Activated T-cell treated with anti-CD3 and anti-CD28 coated beads, Interleukin-2, amount 50 U/mL, for 72 hours (primary cell): ENCODE measurements around the gene GPSM1. TPM values are rescaled to one million over a fixed set of nuclear protein-coding genes. Genes with fewer than 3 reads are reported as not detected.

Experiments used
- ATAC-seq, 2 donors: fragments of 150-1000 bp; cut with Tn5 transposase; replicated peaks in 1 of 2; 2 replicates each; pipeline ENCODE4 v1.10.0; 2021; ENCODE audit warnings: moderate library complexity in 2 of 2, mild to moderate bottlenecking in 1 of 2
- DNase-seq, 2 donors: peaks; one replicate each; pipeline ENCODE4 v3.0.0; 2021 to 2022; ENCODE audit warnings: mixed read lengths in 1 of 2
- H3K27ac Mint-ChIP-seq: one replicate; pipeline ENCODE4 v1.8.0; 2022; ENCODE audit warnings: mild to moderate bottlenecking, moderate library complexity, mixed read lengths
- H3K27me3 Mint-ChIP-seq: one replicate; pipeline ENCODE4 v1.8.0; 2022; ENCODE audit warnings: low read depth, mixed read lengths
- H3K36me3 Mint-ChIP-seq, 2 donors: one replicate each; pipeline ENCODE4 v1.8.0; 2022; ENCODE audit warnings: mixed read lengths in 2 of 2, mild to moderate bottlenecking in 1 of 2; ENCODE audit not compliant: insufficient read depth in 2 of 2
- H3K4me1 Mint-ChIP-seq: one replicate; pipeline ENCODE4 v1.8.0; 2022; ENCODE audit warnings: low read depth, mixed read lengths
- H3K4me3 Mint-ChIP-seq, 2 donors: one replicate each; pipeline ENCODE4 v1.8.0; 2022; ENCODE audit warnings: mild to moderate bottlenecking in 2 of 2, mixed read lengths in 2 of 2, moderate library complexity in 2 of 2
- H3K9me3 Mint-ChIP-seq, 2 donors: one replicate each; pipeline ENCODE4 v1.8.0; 2022; ENCODE audit warnings: mixed read lengths in 2 of 2
- total RNA-seq, 2 donors: library from RNA; stranded (reverse); gene quantifications; one replicate each; pipeline ENCODE4 v1.2.3, GENCODE V29; 2022

Gene GPSM1
- total RNA-seq, 2 donors from 2014 or later, result 11.6 to 12.3 TPM

GRCh38 chr9:136295055-136295454, 32.3 kb upstream of the GPSM1 start:
- ATAC-seq (no peak), DNase-seq (no peak)
- Mint-ChIP-seq H3K4me3 (no peak overlapping the region), H3K4me1 (no peaks in the 10 kb centered on the region), H3K9me3 (no peaks in the 10 kb centered on the region), H3K36me3 (no peaks in the 10 kb centered on the region), H3K27me3 (no peaks in the 10 kb centered on the region), H3K27ac (no peak overlapping the region)

GRCh38 chr9:136295542-136296433, 31.6 kb upstream of the GPSM1 start:
- no peak overlapping the region for H3K4me3 Mint-ChIP-seq
- no peak for DNase-seq
- no peaks in the 10 kb centered on the region for H3K36me3 Mint-ChIP-seq
- no peaks in the 10 kb centered on the region for H3K4me1 Mint-ChIP-seq
- H3K27ac Mint-ChIP-seq, result no peak overlapping the region
- H3K9me3 Mint-ChIP-seq, result no peaks in the 10 kb centered on the region
- ATAC-seq, result no peak
- no peaks in the 10 kb centered on the region for H3K27me3 Mint-ChIP-seq

- Mint-ChIP-seq H3K4me1 (no peaks in the 10 kb centered on the region), H3K27me3 (no peaks in the 10 kb centered on the region), H3K4me3 (no peak overlapping the region), H3K9me3 (no peaks in the 10 kb centered on the region), H3K36me3 (no peaks in the 10 kb centered on the region), H3K27ac (no peak overlapping the region)
- DNase-seq (no peak), ATAC-seq (no peak)
Observed at GRCh38 chr9:136296434-136297015, 30.8 kb upstream of the GPSM1 start.

- ATAC-seq, result no peak
- no peaks in the 10 kb centered on the region for H3K27me3 Mint-ChIP-seq
- H3K4me3 Mint-ChIP-seq, result no peak overlapping the region
- H3K27ac Mint-ChIP-seq, result no peak overlapping the region
- no peak for DNase-seq
- H3K9me3 Mint-ChIP-seq, result no peaks in the 10 kb centered on the region
- no peaks in the 10 kb centered on the region for H3K4me1 Mint-ChIP-seq
- H3K36me3 Mint-ChIP-seq, result no peaks in the 10 kb centered on the region
Observed at GRCh38 chr9:136297016-136297691, 30.2 kb upstream of the GPSM1 start.

DNA sequence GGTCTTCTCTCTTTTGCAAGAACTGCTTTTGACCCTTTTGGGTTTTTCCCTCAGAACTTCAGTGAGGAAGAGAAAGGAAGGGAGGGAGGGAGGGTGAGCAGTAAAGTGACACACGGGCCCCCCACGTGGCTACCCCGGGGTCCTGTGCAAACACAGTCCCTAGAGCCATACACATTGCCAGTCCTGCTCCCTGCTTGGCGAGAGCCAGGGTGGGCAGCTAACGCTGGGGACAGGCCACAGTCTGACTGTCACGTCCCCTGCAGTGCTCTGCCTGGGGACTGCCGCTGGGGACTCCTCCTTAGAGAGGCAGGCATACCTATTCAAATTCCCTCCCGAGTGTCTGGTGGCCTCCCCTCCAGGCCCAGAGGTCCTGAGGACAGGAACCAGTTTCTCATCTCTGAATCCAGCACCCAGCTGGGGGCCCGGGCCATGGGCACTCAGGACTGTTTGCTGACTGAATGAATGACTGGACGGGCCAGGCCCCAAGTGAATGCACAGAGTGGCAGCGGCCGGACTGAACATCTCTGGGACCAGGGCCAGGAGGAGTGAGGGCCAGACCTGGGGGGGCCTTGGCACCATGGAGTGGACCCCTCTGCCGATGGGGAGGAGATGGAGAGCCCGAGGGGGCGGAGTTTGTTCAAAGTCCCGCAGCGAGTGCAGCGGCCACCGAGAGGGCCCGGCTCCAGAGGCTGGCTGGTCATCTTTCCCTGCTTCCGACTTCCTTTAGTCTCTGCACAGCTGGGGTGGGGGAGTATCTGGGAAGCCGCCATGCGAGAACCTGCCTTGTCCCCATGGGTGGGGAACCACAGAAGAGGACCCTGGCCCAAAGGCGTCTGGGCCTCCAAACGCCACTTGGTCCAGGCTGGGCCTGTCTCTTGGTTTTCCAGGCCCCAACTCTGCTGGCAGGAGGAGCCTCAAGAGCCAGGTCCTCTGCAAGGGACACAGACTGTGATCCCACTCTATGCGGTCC, 29.3 kb upstream of the GPSM1 start:
- Mint-ChIP-seq H3K9me3 (no peaks in the 10 kb centered on the region), H3K27me3 (no peaks in the 10 kb centered on the region), H3K4me1 (no peaks in the 10 kb centered on the region), H3K36me3 (no peaks in the 10 kb centered on the region), H3K27ac (no peak overlapping the region), H3K4me3 (no peak overlapping the region)
- ATAC-seq (no peak), DNase-seq (no peak)

- H3K36me3 Mint-ChIP-seq, result no peaks in the 10 kb centered on the region
- no peaks in the 10 kb centered on the region for H3K27me3 Mint-ChIP-seq
- ATAC-seq, result no peak
- H3K4me1 Mint-ChIP-seq, result no peaks in the 10 kb centered on the region
- no peak overlapping the region for H3K4me3 Mint-ChIP-seq
- no peak for DNase-seq
- no peaks in the 10 kb centered on the region for H3K9me3 Mint-ChIP-seq
- no peak overlapping the region for H3K27ac Mint-ChIP-seq
Observed at GRCh38 chr9:136299116-136299515, 28.2 kb upstream of the GPSM1 start.

DNA sequence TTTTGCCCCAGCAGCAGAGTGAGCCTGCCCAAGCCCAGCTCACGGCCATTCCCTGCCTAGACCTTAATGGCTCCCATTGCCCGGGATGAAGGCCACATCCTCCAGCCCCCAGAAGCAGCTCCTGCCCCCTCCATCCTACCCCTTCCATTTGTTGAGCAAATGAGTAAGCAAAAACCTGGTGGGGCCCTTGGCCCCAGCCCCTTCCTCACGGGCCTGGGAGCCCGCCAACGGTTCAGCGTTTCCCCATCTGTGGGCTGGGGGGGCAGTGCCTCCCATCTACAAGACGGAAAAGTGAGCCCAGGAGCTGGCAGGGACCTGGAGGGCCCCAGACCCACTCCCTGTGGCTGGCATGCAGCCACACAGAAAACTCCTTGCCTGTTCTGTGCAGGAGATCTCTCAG, 27.8 kb upstream of the GPSM1 start:
- DNase-seq, result no peak
- Mint-ChIP-seq H3K4me1 (no peaks in the 10 kb centered on the region), H3K4me3 (no peak overlapping the region), H3K27ac (no peak overlapping the region), H3K9me3 (no peaks in the 10 kb centered on the region), H3K27me3 (no peaks in the 10 kb centered on the region), H3K36me3 (no peaks in the 10 kb centered on the region)
- ATAC-seq, result no peak

DNA sequence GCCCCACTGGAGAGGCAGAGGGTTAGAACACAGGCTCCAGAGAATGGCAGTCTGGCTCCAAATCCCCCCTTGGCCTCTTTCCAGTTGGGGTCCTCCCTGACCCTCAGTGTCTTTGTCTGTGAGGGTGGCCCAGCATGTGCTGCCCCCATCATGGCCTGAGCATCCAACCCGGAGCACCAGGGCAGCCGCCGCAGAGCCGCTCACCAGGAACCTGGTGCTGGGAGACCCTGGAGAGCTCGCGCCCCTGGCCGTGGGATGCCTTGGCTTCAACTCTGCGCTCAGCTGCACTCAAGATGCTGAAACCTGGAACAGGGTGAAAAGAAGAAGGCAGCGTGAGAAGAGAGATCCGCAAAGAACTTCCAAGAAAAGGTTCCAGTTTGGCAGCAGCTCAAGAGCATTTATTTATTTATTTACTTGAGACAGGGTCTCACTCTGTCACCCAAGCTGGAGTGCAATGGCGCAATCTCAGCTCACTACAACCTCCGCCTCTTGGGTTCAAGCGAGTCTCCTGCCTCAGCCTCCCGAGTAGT, 27.3 kb upstream of the GPSM1 start:
- DNase-seq (no peak), ATAC-seq (no peak)
- Mint-ChIP-seq H3K4me1 (no peaks in the 10 kb centered on the region), H3K9me3 (no peaks in the 10 kb centered on the region), H3K4me3 (no peak overlapping the region), H3K27ac (no peak overlapping the region), H3K27me3 (no peaks in the 10 kb centered on the region), H3K36me3 (no peaks in the 10 kb centered on the region)

- DNase-seq, result no peak
- Mint-ChIP-seq H3K4me1 (no peaks in the 10 kb centered on the region), H3K27ac (no peak overlapping the region), H3K27me3 (no peaks in the 10 kb centered on the region), H3K9me3 (no peaks in the 10 kb centered on the region), H3K4me3 (no peak overlapping the region), H3K36me3 (no peaks in the 10 kb centered on the region)
- no peak for ATAC-seq
Observed at GRCh38 chr9:136300866-136301265, 26.5 kb upstream of the GPSM1 start.

DNA sequence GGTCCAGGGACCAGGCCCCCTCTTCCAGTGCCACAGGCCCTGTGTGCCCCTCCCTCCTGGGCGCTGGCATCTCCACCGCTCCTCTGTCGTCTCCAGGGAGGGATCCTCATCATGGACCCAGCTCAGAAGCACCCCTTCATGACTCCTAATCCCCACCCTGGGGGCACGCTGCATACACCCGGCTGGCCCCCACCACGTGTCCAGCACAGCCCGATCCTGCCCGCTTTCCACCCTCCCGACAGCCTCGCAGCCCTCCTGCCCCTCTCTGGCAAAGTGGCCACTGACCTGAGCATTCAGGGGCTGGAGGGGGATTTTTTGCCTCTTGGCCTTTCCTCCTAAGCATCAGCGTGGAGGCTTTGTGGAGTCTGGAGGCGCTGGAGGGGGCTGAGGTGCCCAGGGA, 24.8 kb upstream of the GPSM1 start:
- H3K36me3 Mint-ChIP-seq, result no peaks in the 10 kb centered on the region
- H3K4me3 Mint-ChIP-seq, result no peak overlapping the region
- no peak overlapping the region for H3K27ac Mint-ChIP-seq
- no peaks in the 10 kb centered on the region for H3K27me3 Mint-ChIP-seq
- DNase-seq (no peak), ATAC-seq (no peak)
- no peaks in the 10 kb centered on the region for H3K9me3 Mint-ChIP-seq
- H3K4me1 Mint-ChIP-seq, result no peaks in the 10 kb centered on the region

DNA sequence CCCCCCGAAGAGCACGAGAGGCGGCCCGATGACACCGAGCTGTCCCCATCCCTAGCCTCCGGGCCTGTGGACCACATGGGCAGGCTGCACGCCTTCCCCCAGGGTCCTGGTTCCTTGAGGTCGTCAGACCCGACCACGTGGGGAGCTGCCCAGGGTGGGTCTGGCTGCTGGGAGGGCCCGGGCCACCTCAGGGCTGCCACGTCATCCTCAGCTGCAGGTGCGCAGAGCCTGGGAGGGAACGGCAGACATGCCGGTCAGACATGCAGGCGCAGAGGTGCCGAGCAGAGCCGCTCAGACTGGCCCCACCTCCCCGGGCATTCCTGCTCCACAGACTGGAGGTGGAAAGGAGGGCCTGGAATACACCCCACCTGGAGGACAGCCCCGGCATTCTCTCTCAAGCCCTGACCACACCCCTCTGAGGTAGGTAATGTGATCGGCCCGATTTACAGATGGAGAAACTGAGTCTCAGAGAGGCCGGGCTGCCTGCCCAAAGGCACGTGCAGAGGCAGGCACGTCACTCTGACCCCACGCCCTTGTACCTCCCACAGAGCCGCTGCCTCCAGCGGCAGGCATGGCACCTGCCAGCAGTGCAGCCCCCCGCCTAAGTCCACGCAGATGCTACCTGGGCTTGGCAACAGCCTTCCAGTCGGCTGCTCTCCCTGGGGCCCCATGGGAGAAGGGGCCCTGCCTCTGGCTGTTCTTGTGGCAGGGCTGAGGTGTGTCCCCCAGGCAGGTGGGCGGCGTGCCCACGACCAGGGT, 24.1 kb upstream of the GPSM1 start:
- Mint-ChIP-seq H3K36me3 (no peaks in the 10 kb centered on the region), H3K4me3 (no peak overlapping the region), H3K4me1 (no peaks in the 10 kb centered on the region), H3K27ac (no peak overlapping the region), H3K27me3 (no peaks in the 10 kb centered on the region), H3K9me3 (no peaks in the 10 kb centered on the region)
- DNase-seq, result no peak
- no peak for ATAC-seq

DNA sequence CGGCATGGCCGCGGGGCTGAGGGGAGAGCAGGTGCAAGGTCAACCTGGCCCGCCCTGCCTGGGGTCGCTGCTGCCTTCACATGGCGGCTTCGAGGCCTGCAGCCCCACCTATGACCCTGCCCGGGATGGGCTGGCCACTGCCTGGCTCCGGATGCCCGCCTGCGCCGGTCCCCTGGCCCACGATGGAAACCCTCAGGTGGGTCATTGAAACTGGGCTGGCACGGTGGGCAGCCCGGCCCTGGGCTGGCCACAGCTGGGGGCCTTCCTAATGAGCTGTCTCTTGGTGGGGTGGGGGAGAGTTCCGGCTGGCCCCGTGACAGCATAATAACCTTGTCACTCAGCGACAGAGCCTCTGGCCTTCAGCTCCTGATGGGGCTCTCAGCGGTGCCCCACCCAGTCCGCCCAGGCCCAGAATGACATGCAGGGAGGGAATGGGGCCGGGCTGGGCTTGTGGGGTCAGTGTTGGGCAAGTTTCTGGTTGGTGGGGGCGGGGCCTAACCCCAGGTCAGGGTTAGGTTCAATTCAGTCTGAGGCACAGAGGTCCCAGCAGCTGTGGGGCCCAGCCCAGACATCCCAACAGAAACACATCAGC, 23.4 kb upstream of the GPSM1 start, which contains the start of gene CCDC187:
CCDC187 (minus strand) TSS at position 270 of the 592 bp plus-strand sequence; CDS start at position 6, 264 bp downstream.
- Mint-ChIP-seq H3K4me3 (no peak within 1 kb of the TSS), H3K9me3 (no peaks in the 10 kb centered on the region), H3K36me3 (no peaks in the 10 kb centered on the region), H3K27ac (no peak within 1 kb of the TSS), H3K4me1 (no peaks in the 10 kb centered on the region), H3K27me3 (no peaks in the 10 kb centered on the region)
- no peak for ATAC-seq
- DNase-seq, result no peak
